Heart left ventricle (tissue), 16 donors: ENCODE results near the gene C1orf21. TPM values are rescaled to one million over a fixed set of nuclear protein-coding genes. Genes with fewer than 3 reads are reported as not detected.
A peak's percentile ranks its signal among the peaks of the same experiment; 100 is the strongest.
"Not testable (repeated sequence)": the region's sequence is repeated elsewhere in the genome, so short reads cannot be mapped to it uniquely, and the experiment has no call there.

Experiments used
- ATAC-seq, 4 donors: fragments of 200-7000 bp; cut with Tn5 transposase; one replicate each; pipeline ENCODE4 v1.9.1; 2020 to 2022; ENCODE audit warnings: moderate library complexity in 4 of 4, mild to moderate bottlenecking in 3 of 4, moderate number of reproducible peaks in 1 of 4
- DNase-seq, 5 donors: peaks; one replicate each; pipeline ENCODE4 v3.0.0-alpha.2; 2020
- H3K27ac ChIP-seq, 12 donors: fragments of 200-600 bp; sonication (generic) in 4 of 12; one replicate each; pipeline versions ENCODE4 v1.5.0 to v1.8.0; 2016 to 2022; ENCODE audit warnings: mild to moderate bottlenecking in 2 of 12
- H3K27me3 ChIP-seq, 9 donors: fragments of 200-600 bp; sonication (generic) in 2 of 9; one replicate each; pipeline versions ENCODE4 v1.5.1 to v1.8.0; 2016 to 2022; ENCODE audit warnings: mild to moderate bottlenecking in 3 of 9
- H3K36me3 ChIP-seq, 9 donors: fragments of 200-600 bp; sonication (generic) in 2 of 9; one replicate each; pipeline versions ENCODE4 v1.5.0 to v1.8.0; 2018 to 2022; ENCODE audit warnings: mild to moderate bottlenecking in 2 of 9
- H3K4me1 ChIP-seq, 12 donors: fragments of 200-600 bp; sonication (generic) in 4 of 12; one replicate each; pipeline versions ENCODE4 v1.5.0 to v1.8.0; 2016 to 2022; ENCODE audit warnings: mild to moderate bottlenecking in 3 of 12
- H3K4me3 ChIP-seq, 12 donors: fragments of 200-600 bp; sonication (generic) in 4 of 12; one replicate each; pipeline versions ENCODE4 v1.5.0 to v1.8.0; 2017 to 2022; ENCODE audit warnings: mild to moderate bottlenecking in 9 of 12, moderate library complexity in 4 of 12
- H3K9me3 ChIP-seq, 12 donors: fragments of 200-600 bp; sonication (generic) in 4 of 12; one replicate each; pipeline versions ENCODE4 v1.5.0 to v1.8.0; 2016 to 2022; ENCODE audit warnings: mild to moderate bottlenecking in 1 of 12
- CTCF ChIP-seq, 12 donors: fragments of 200-600 bp; sonication (generic) in 4 of 12; IDR thresholded peaks; one replicate each; pipeline versions ENCODE4 v1.5.0 to v1.8.0; 2018 to 2022; ENCODE audit warnings: antibody characterized with exemption in 12 of 12, mild to moderate bottlenecking in 5 of 12
- POLR2A ChIP-seq, 2 donors: fragments of 450-650 bp; IDR thresholded peaks; one replicate each; pipeline ENCODE4 v1.6.1; 2017; ENCODE audit warnings: antibody characterized with exemption in 2 of 2, mild to moderate bottlenecking in 2 of 2, moderate library complexity in 2 of 2
- WGBS, 4 donors: extraction: QIAGEN DNeasy Blood & Tissue Kit in 2 of 4; methylation state at CpG; one replicate each; pipeline versions ENCODE4 v1.1.5 to v1.1.7; 2013 to 2018; 5-methylcytosine and 5-hydroxymethylcytosine counted together
- intact Hi-C, 10 donors: fragments of 100-400 bp; cut with DNase I; formaldehyde crosslinking; loops; one replicate each; pipeline versions ENCODE4 v1.11.1 to v1.14.2; 2022
- long read RNA-seq, 3 donors: library from polyadenylated mRNA; unstranded; transcript quantifications; one replicate each; pipeline ENCODE4 v2.0.0, GENCODE V29; 2020 to 2021
- polyA plus RNA-seq, 2 donors: library from polyadenylated mRNA; stranded (reverse); fragments of 200-250 nt; gene quantifications; one replicate each; pipeline ENCODE4 v1.2.3, GENCODE V29; 2013
- total RNA-seq, 9 donors: library from RNA; depleted of rRNA in 2 of 9; stranded (reverse); fragments of >200 nt in 2 of 9; fragmentation: NEBNext Ultra II Directional in 3 of 9; extraction: Animal tissue kit (Norgen Biotek cat#: 25700) in 3 of 9; gene quantifications; one replicate each; pipeline versions ENCODE4 v1.1.0 to v1.2.4, GENCODE V29; 2016 to 2023
- donor health status: ischemic (EF 13 %, LVEDD 7.1; RV severe dilation, severe dysfunction).
- donor health status: healthy with polysubstance abuse.
- donor health status: DM: no; HTN: yes; CAD: no.
- donor health status: DM: no; HTN: no; CAD: no.
- donor health status: ischemic (EF 25% LVEDD 6.9; RV normal size, moderate dysfunction).
- donor health status: ischemic (EF 25% LVEDD 5.7; RV mildly dilated, moderate dysfunction).
- donor health status: healthy.
- donor health status: DM: yes; HTN: yes; CAD: no.
- donor health status: ischemic (EF 35%, LVEDD 5.7; RV mildly dilated, moderate dysfunction).
- donor health status: nonischemic (EF 11% LVEDD 7.7; RV severe dilation, severe dysfunction).
- donor health status: DM: yes; HTN: yes; CAD: no.
- donor health status: PGD.
- donor health status: ischemic (EF 29% LVEDD 5.4; RV normal size, mild dysfunction).
- donor health status: nonischemic (EF 23%, LVEDD 6.1; RV moderate dilation, normal function).

The C1orf21 gene
- total RNA-seq (10 to 100 TPM; 57.5 to 81.3 (median 69.2) TPM), polyA plus RNA-seq (10 to 100 TPM; 32.0 to 32.3 TPM)
- long read RNA-seq, donor 1, full-length matches to known transcripts = 67 of 85 reads
- long read RNA-seq, donor 1, partial matches to known transcripts = 3 of 85 reads
- long read RNA-seq, donor 1, other reads (novel, unspliced or antisense) = 15 of 85 reads
- long read RNA-seq, donor 2, full-length matches to known transcripts = 136 of 163 reads
- long read RNA-seq, donor 2, partial matches to known transcripts = 3 of 163 reads
- long read RNA-seq, donor 2, other reads (novel, unspliced or antisense) = 24 of 163 reads
- long read RNA-seq, donor 3, full-length matches to known transcripts = 43 of 50 reads
- long read RNA-seq, donor 3, partial matches to known transcripts = 1 of 50 reads
- long read RNA-seq, donor 3, other reads (novel, unspliced or antisense) = 6 of 50 reads

GRCh38 chr1:184386312-184387068, at the start of gene C1orf21:
C1orf21 (plus strand) TSS chr1:184387029; CDS start chr1:184477510, 90,481 bp downstream.
- WGBS, 4 donors = 0 to 1% (median 0%) methylated on average over 6 to 72 of the region's 73 CpGs
- Histone ChIP-seq H3K36me3 (no peaks in the 10 kb centered on the region), H3K4me1 (peaks cover 0 to 38% (median 29%) of the 10 kb centered on the region in 12 donors), H3K4me3 (peak within 1 kb of the TSS; percentile 85 to 99 (median 94)), H3K27me3 (no peaks in the 10 kb centered on the region), H3K27ac (peak within 1 kb of the TSS; percentile 84 to 97 (median 92)), H3K9me3 (no peaks in the 10 kb centered on the region)
- TF ChIP-seq POLR2A (IDR thresholded peaks at IDR 0.05) (peak; percentile 80 to 94), CTCF (IDR thresholded peaks at IDR 0.05) (no peak)
- DNase-seq = peak; percentile 93 to 94 (median 93)
- peak; percentile 91 to 97 (median 95) for ATAC-seq
- intact Hi-C loops = loop anchor here (1.0 to 10.0 kb wide), 12 partner anchors 81 to 312 kb away; no protein-coding TSS in a partner anchor

- H3K27me3 ChIP-seq, intact Hi-C loops, H3K36me3 ChIP-seq, ATAC-seq, H3K27ac ChIP-seq, H3K4me3 ChIP-seq, H3K4me1 ChIP-seq, DNase-seq, H3K9me3 ChIP-seq: not testable (repeated sequence)
- 61 to 89% (median 83%) methylated on average over 1 of the region's 1 CpG for WGBS, 4 donors
Measured at GRCh38 chr1:184337865-184338264, 49.0 kb upstream of the C1orf21 start.

GRCh38 chr1:184340984-184341383, 45.8 kb upstream of the C1orf21 start:
- no peak for ATAC-seq
- WGBS, 4 donors = 93 to 100% (median 97%) methylated on average over 1 of the region's 1 CpG

GRCh38 chr1:184350573-184350972, 36.3 kb upstream of the C1orf21 start:
- no peaks in the 10 kb centered on the region for H3K4me1 ChIP-seq
- 79 to 91% (median 85%) methylated on average over 2 of the region's 2 CpGs for WGBS, 4 donors
- ATAC-seq (no peak), DNase-seq (no peak)
- no peak overlapping the region for H3K27ac ChIP-seq
- H3K9me3 ChIP-seq = no peaks in the 10 kb centered on the region
- H3K27me3 ChIP-seq = no peaks in the 10 kb centered on the region
- H3K36me3 ChIP-seq = no peaks in the 10 kb centered on the region
- intact Hi-C loops = no loop called here
- no peak for TF ChIP-seq POLR2A (IDR thresholded peaks at IDR 0.05)
- no peak for TF ChIP-seq CTCF (IDR thresholded peaks at IDR 0.05)
- H3K4me3 ChIP-seq = no peak overlapping the region

More at GRCh38 chr1:184340984-184341383, 45.8 kb upstream of the C1orf21 start:
- H3K9me3 ChIP-seq = peaks cover 0 to 8% (median 0%) of the 10 kb centered on the region in 12 donors
- no peaks in the 10 kb centered on the region for H3K27me3 ChIP-seq
- H3K4me3 ChIP-seq = no peak overlapping the region
- peak in 2 of 12 donors; percentile 12 to 23 for TF ChIP-seq CTCF (IDR thresholded peaks at IDR 0.05)
- TF ChIP-seq POLR2A (IDR thresholded peaks at IDR 0.05) = no peak
- DNase-seq = no peak
- no peak overlapping the region for H3K27ac ChIP-seq
- intact Hi-C loops = loop anchor here in 1 of 10 donors (10.0 kb wide), 1 partner anchor 266 kb away; no protein-coding TSS in a partner anchor
- H3K4me1 ChIP-seq = no peaks in the 10 kb centered on the region
- no peaks in the 10 kb centered on the region for H3K36me3 ChIP-seq
